GM19099 (cell line): ENCODE results near the gene HPSE2.

Experiments
- POLR2A ChIP-seq: IDR thresholded peaks from 3 replicates; pipeline ENCODE4 v1.6.1; 2011; ENCODE audit warnings: low read depth; ENCODE audit not compliant: insufficient read length; ENCODE audit errors: extremely low read depth

The HPSE2 gene

GRCh38 chr10:98482096-98482495 is 753.6 kb downstream of the HPSE2 start:
- no peak for TF ChIP-seq POLR2A

GRCh38 chr10:98481404-98481945 is 754.2 kb downstream of the HPSE2 start:
- no peak for TF ChIP-seq POLR2A

GRCh38 chr10:98478430-98479222 is 757.0 kb downstream of the HPSE2 start:
- no peak for TF ChIP-seq POLR2A

- no peak for TF ChIP-seq POLR2A
Measured at GRCh38 chr10:98477861-98478260, 757.8 kb downstream of the HPSE2 start.

GRCh38 chr10:98474628-98475027 is 761.0 kb downstream of the HPSE2 start:
- no peak for TF ChIP-seq POLR2A

GRCh38 chr10:98472196-98472595 is 763.5 kb downstream of the HPSE2 start:
- TF ChIP-seq POLR2A, result no peak

GRCh38 chr10:98470850-98471249 is 764.8 kb downstream of the HPSE2 start:
- TF ChIP-seq POLR2A, result no peak

GRCh38 chr10:98469001-98469931 is 766.4 kb downstream of the HPSE2 start:
- TF ChIP-seq POLR2A, result no peak

GRCh38 chr10:98467506-98468318 is 767.9 kb downstream of the HPSE2 start:
- no peak for TF ChIP-seq POLR2A

- TF ChIP-seq POLR2A, result no peak
Measured at GRCh38 chr10:98466861-98467505, 768.7 kb downstream of the HPSE2 start.

GRCh38 chr10:98465866-98466265 is 769.8 kb downstream of the HPSE2 start:
- TF ChIP-seq POLR2A, result no peak

GRCh38 chr10:98463976-98464754 is 771.5 kb downstream of the HPSE2 start:
- no peak for TF ChIP-seq POLR2A

- no peak for TF ChIP-seq POLR2A
Measured at GRCh38 chr10:98463016-98463415, 772.6 kb downstream of the HPSE2 start.

- TF ChIP-seq POLR2A, result no peak
Measured at GRCh38 chr10:98461500-98461842, 774.2 kb downstream of the HPSE2 start.
